Muscle of leg (tissue), 11 donors: ENCODE measurements around the gene ARL15. TPM values are rescaled to one million over a fixed set of nuclear protein-coding genes. Genes with fewer than 3 reads are reported as not detected.
A peak's percentile ranks its signal among the peaks of the same experiment; 100 is the strongest.

Source experiments
- DNase-seq: peaks from one replicate; pipeline ENCODE4 v3.0.0; 2013
- H3K27ac ChIP-seq: one replicate; pipeline ENCODE4 v1.5.1; 2013; ENCODE audit warnings: mild to moderate bottlenecking, low read length, control low read depth
- H3K27me3 ChIP-seq: one replicate; pipeline ENCODE4 v1.6.1; 2013; ENCODE audit warnings: low read length; ENCODE audit not compliant: control insufficient read depth, insufficient read depth
- H3K36me3 ChIP-seq: one replicate; pipeline ENCODE4 v1.6.1; 2013; ENCODE audit warnings: low read length; ENCODE audit not compliant: control insufficient read depth, insufficient read depth
- H3K4me1 ChIP-seq: one replicate; pipeline ENCODE4 v1.6.1; 2013; ENCODE audit warnings: low read length; ENCODE audit not compliant: control insufficient read depth, insufficient read depth
- H3K4me3 ChIP-seq: one replicate; pipeline ENCODE4 v1.5.1; 2013; ENCODE audit warnings: low read length, control low read depth
- H3K9me3 ChIP-seq: replicated peaks from 2 replicates; pipeline ENCODE4 v1.6.1; 2013; ENCODE audit warnings: low read depth, low read length; ENCODE audit not compliant: control insufficient read depth
- WGBS: methylation state at CpG from one replicate; pipeline ENCODE4 v1.1.5; 2013; ENCODE audit warnings: missing lambda C conversion rate; ENCODE audit not compliant: insufficient coverage; 5-methylcytosine and 5-hydroxymethylcytosine counted together
- polyA plus RNA-seq, 8 donors: library from polyadenylated mRNA; unstranded; fragments of 120-200 nt; gene quantifications; one replicate each; pipeline versions ENCODE4 v1.2.1 to v1.2.3, GENCODE V29; 2013; ENCODE audit warnings: inconsistent platforms in 1 of 8, low replicate concordance in 1 of 8; ENCODE audit not compliant: insufficient read length in 8 of 8, insufficient read depth in 1 of 8
- total RNA-seq: library from RNA; stranded (reverse); fragments of 120-200 nt; gene quantifications from one replicate; pipeline ENCODE4 v1.2.4, GENCODE V29; 2013

ARL15 gene
- total and polyA plus RNA-seq, 9 donors: 18.4 to 37.1 (median 23.8) TPM

DNA sequence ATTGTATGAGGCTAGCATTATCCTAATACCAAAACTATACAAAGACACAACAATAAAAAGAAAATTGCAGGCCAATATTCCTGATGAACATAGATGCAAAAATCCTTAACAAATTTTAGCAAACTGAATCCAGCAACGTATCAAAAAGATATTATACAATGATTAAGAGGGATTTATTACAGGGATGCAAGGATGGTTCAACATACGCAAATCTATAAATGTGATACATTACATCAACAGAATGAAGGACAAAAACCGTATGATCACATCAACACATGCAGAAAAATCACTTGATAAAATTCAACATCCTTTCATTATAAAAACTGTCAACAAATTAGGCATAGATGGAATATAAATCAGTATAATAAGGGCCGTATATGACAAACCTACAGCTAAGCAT, 27.1 kb upstream of the ARL15 start:
- no peaks in the 10 kb centered on the region for H3K27me3 ChIP-seq
- no peak for DNase-seq
- no CpG with 5 or more reads among the region's 4 CpGs for WGBS

DNA sequence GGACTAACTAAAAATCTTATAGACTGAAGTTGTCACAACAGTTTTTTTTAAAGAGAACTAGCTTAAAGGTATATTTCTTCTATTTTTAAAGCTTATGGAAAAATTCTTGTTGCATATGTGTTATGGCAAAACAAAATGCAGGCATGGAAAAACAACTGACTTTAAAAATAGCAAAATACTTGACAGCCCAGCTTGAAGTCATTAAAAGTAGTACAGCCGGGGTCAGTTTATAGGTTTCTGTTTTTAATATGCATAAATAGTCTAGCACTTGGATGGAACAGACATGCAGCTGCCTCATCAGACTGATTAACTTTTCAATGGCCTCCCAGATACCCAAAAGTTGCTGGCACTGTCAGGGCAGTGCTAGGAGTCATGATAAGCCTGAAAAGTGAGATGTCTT, 22.3 kb upstream of the ARL15 start:
- H3K4me3 ChIP-seq: no peak overlapping the region
- DNase-seq: peak; percentile 82
- H3K4me1 ChIP-seq: no peaks in the 10 kb centered on the region
- H3K36me3 ChIP-seq: no peaks in the 10 kb centered on the region
- H3K27me3 ChIP-seq: no peaks in the 10 kb centered on the region
- no CpG with 5 or more reads among the region's 1 CpG for WGBS
- peaks cover 2% of the 10 kb centered on the region for H3K9me3 ChIP-seq
- peak overlapping the region; percentile 8 for H3K27ac ChIP-seq

More for the DNA sequence above, 27.1 kb upstream of the ARL15 start:
- no peaks in the 10 kb centered on the region for H3K36me3 ChIP-seq
- H3K4me1 ChIP-seq: no peaks in the 10 kb centered on the region
- no peak overlapping the region for H3K27ac ChIP-seq
- H3K4me3 ChIP-seq: no peak overlapping the region
- peaks cover 2% of the 10 kb centered on the region for H3K9me3 ChIP-seq

DNA sequence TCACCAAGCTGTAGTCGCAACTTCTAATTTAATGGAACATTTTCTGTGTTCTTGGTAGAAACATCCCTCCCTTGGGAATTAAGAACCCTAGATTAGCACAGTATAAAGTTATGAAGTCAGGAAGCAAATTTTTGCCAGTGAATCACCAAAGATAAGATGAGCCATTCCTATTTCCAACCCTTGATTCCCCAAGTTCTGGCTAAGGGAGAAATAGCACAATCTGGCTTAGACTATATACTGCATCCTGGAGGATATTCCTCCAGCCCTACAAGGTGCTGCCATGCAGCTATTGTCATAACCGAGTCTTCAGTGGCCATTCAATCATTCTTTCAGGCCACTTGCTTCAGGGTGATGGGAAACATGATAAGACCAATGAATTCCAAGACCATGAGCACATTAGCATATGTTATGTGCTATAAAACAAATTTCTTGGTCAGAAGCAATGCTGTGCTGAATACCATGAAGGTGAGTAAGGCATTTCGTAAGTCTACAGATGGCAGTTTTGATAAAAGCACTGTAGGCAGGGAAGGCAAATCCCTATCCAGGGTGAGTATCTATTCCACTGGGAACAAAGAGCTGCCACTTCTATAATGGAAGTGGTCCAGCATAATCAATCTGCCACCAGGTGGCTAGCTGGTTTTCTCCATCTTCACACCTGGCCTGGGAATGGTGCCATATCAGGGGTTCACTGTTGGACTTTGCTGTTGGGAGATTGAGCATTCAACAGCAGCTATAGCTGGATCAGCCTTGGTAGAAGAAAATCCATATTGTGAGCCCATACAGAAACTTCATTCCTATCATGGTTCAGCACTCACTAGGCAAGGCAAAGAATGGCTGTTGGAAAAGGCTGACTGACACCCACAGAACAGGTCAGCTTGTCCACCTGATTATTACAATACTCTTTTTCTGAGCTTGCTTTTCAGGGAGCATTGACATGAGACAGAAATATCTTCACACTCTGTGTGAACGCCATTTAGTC, 19.6 kb upstream of the ARL15 start:
- no peak for DNase-seq
- 84% methylated on average over 2 of the region's 4 CpGs for WGBS

DNA sequence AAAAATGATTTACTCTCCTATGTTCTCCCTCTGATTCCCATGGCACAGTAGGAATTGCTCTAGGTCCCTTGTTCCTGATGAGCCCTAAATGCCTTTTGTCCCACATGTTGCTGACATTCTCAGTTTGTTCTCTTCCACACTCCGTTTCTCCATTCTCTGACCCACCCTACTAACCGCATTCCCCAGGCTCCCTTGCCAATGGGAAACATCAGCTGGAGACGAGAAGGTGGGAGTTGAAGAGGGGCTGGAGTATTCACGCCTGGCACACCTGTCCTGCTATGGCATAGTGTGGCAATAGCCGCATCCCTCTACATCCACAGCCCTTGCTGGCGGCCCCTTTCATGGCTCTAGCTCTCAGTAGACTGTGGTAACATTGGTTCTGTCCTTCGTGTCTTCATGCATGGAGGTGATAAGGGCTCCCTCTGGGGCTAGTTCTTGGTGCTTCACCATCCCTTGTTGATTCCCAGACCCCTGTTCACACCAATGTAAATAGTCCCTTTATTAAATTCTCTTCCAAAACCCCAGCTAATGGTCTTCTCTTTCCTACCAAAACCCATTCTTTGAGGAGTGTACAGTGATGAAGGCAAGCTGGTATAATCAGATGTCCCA, 16.4 kb upstream of the ARL15 start:
- Histone ChIP-seq H3K36me3 (no peaks in the 10 kb centered on the region), H3K4me3 (no peak overlapping the region), H3K27me3 (no peaks in the 10 kb centered on the region), H3K27ac (no peak overlapping the region), H3K9me3 (no peaks in the 10 kb centered on the region), H3K4me1 (no peaks in the 10 kb centered on the region)
- DNase-seq: no peak
- 96% methylated on average over 4 of the region's 7 CpGs for WGBS

More for the DNA sequence above, 19.6 kb upstream of the ARL15 start:
- Histone ChIP-seq H3K27me3 (no peaks in the 10 kb centered on the region), H3K4me1 (no peaks in the 10 kb centered on the region), H3K27ac (no peak overlapping the region), H3K9me3 (peaks cover 2% of the 10 kb centered on the region), H3K4me3 (no peak overlapping the region), H3K36me3 (no peaks in the 10 kb centered on the region)

DNA sequence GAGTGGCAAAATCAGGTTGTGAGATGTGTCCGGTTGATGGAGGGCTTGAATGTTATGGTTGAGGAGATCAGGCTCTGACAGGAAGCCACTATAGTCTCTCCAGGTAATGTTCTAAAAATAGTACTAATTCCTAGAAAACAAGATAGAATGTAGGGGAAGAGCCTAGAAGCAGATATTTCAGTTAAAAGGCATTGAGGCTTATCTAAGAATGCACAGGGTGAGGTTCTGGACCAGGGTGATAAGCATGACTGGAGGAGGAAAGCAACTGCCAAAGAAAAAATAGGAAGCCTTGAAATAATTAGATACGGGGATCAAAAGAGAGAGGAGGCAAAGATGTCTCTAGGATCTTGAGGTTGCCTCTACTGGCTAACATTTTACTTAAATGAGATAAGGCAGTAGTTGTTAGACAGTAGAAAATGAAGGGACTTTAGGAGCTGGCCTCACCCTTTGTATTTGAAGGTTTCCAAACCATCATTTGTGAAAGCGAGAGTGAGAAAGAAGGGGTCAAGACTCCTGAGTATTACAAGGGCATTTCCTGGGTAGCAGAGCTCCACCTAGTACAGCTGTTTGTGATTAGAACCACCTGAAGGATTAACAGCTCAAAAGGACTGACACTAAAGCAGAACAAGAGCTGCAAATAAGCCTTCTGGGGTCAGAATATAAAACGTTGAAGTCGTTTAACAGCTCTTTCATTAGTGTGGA, 15.4 kb upstream of the ARL15 start:
- H3K9me3 ChIP-seq: no peaks in the 10 kb centered on the region
- H3K27ac ChIP-seq: no peak overlapping the region
- DNase-seq: no peak
- 71% methylated on average over 1 of the region's 5 CpGs for WGBS
- H3K4me1 ChIP-seq: no peaks in the 10 kb centered on the region
- no peak overlapping the region for H3K4me3 ChIP-seq
- H3K27me3 ChIP-seq: no peaks in the 10 kb centered on the region
- no peaks in the 10 kb centered on the region for H3K36me3 ChIP-seq

DNA sequence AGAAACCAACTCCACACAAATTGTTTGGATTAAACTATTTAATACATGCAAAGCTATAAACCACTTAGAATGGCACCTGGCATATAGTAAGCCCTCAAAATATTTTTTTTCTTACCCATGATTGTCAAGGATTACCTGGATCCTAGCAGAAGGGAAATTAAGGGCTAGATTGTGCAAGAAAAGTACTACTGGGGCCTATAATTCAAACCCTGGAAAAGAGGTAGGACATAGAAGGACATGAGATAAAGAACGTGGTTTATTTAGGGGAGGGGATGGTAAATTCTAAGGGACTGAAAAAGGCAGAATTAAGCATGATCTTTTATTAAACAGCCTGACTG, 14.9 kb upstream of the ARL15 start:
- DNase-seq: no peak
- H3K9me3 ChIP-seq: no peaks in the 10 kb centered on the region
- H3K27me3 ChIP-seq: no peaks in the 10 kb centered on the region
- WGBS: 64% methylated on average over 1 of the region's 1 CpG
- no peaks in the 10 kb centered on the region for H3K4me1 ChIP-seq
- H3K36me3 ChIP-seq: no peaks in the 10 kb centered on the region
- no peak overlapping the region for H3K4me3 ChIP-seq
- no peak overlapping the region for H3K27ac ChIP-seq

DNA sequence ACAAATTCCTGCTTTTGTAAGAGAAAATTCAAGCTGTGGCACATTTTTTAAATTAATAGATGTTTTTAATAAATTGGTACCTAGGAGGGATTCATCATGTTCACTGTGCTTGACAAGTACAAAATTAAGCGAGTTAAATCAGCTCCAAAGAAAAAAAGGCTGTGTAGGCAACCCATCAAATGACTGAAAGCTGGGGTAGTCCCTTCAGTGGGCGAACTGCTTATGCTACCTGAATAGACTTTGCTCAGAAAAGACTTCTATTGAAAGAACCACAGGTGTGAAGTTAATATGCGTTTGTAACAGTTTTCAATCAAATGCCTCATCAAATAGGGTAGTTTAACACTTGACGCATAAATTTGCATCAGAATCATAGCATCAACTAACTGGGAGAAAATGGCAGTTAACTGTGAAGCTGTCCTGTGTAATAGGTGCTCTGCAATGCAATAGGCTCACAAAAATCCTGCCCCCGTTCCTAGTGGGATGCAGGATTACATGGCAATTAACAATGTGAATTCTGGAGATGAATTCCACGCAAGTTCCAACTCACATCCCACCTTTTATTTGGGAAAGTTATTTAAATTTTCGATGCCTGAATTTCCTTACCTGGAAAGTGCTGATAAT, 14.4 kb upstream of the ARL15 start:
- WGBS: 75% methylated on average over 2 of the region's 7 CpGs

DNA sequence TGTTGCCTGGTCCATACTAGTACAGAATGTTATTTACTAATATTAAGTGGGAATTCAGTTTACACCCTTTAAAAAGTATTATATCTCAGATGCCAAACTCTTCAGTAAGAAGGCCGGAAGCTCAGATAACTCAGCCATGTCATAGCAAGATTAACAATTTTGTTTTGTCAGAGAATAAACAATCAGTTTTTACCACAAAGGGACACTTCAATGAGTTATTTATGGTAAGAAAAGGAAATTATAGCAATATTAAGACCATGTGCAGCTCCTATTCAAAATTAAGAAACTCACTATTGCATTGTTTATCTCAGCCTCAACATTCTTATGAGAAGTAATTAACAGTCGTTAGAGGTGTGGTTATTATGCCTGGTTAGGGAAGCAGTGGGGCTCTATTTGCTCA, 13.1 kb upstream of the ARL15 start:
- Histone ChIP-seq H3K27me3 (no peaks in the 10 kb centered on the region), H3K4me3 (no peak overlapping the region), H3K9me3 (no peaks in the 10 kb centered on the region), H3K4me1 (no peaks in the 10 kb centered on the region), H3K36me3 (no peaks in the 10 kb centered on the region), H3K27ac (no peak overlapping the region)
- DNase-seq: no peak
- WGBS: no CpG with 5 or more reads among the region's 2 CpGs

More for the DNA sequence above, 14.4 kb upstream of the ARL15 start:
- Histone ChIP-seq H3K4me1 (no peaks in the 10 kb centered on the region), H3K9me3 (no peaks in the 10 kb centered on the region), H3K27me3 (no peaks in the 10 kb centered on the region), H3K4me3 (no peak overlapping the region), H3K27ac (no peak overlapping the region), H3K36me3 (no peaks in the 10 kb centered on the region)
- DNase-seq: no peak

DNA sequence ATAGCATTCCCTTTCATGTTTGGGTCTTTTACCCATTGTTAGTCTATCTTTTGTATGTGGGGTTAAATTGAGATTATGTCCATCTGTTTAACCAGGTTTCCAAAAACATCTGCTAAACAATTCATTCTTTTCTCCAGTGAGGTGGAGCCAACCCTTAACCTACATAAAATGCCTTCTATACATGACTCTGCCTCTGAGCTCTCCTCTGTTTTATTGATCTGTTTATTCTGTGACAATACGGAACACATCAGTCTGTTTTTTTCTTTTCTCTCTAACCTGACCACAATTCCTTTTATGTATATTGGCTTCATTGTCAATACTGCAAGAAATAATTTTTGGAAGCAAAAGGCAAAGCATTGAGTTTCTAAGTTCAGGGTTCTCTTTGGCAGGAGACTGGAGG, 9.9 kb upstream of the ARL15 start:
- no peaks in the 10 kb centered on the region for H3K9me3 ChIP-seq
- no peak overlapping the region for H3K4me3 ChIP-seq
- no peaks in the 10 kb centered on the region for H3K27me3 ChIP-seq
- no CpG with 5 or more reads among the region's 1 CpG for WGBS
- no peak for DNase-seq
- H3K4me1 ChIP-seq: no peaks in the 10 kb centered on the region
- no peaks in the 10 kb centered on the region for H3K36me3 ChIP-seq
- H3K27ac ChIP-seq: no peak overlapping the region
